ENCODE data around the gene NXF2B.
"Not testable (repeated sequence)": the region's sequence is repeated elsewhere in the genome, so short reads cannot be mapped to it uniquely, and the experiment has no call there.

Gene NXF2B

GRCh38 chrX:102439908-102440307 is at the start of gene NXF2B:
TSS of gene NXF2B (minus strand) at chrX:102440008. CDS start at chrX:102380036, 59,972 bp downstream.
- not testable (repeated sequence) for DNase-seq (ENCODE audit: low read depth)

DNA sequence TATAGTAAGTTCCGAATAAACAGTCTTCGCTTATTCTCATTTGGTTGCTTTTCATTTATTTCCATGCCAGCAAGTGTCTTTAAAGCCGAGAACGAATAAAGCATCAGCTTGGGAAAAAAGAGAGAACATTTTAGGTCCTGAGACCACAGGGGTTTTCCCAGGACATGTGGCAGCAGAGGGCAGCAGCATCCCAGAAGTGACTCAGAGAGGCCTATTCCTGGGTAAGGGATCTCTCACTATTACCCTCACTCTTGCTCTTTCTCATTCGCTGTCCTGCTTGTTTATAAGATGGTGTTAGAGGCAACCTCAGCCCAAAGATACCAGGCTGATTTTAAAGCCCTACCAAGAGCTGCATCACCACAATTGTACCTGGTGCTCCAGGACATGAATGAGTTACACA is 39.0 kb upstream of the NXF2B start:
- DNase-seq (ENCODE audit: low read depth), result not testable (repeated sequence)

DNA sequence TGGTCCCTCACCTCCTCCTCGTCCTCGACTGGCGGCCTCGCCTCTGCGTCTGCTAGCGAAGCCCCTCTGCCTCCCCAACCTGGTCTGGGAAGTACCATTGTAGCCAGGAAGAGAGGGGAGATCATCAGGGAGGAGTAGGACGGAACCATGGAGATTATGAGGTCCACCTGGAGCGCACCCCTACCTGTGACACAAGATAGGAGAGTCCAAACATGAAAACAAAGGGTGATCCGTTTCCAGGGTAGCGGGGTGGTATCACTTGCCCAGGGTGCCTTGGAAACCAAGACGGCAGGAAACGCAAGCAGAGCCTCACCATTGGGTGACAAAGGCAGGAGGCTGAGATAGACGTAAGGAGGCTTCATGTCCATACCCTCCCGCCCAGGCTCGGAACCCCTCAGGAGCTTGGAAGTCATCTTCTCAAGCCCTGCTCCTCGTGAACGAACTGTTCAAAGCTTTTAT is 32.0 kb upstream of the NXF2B start, which contains the start of gene TCP11X2:
Gene TCP11X2, minus strand, starts transcription at position 51 of the 459 bp plus-strand sequence.
- DNase-seq (ENCODE audit: low read depth), result not testable (repeated sequence)

- DNase-seq (ENCODE audit: low read depth), result not testable (repeated sequence)
These were observed 30.4 kb upstream of the NXF2B start for GRCh38 chrX:102470215-102470614.

DNA sequence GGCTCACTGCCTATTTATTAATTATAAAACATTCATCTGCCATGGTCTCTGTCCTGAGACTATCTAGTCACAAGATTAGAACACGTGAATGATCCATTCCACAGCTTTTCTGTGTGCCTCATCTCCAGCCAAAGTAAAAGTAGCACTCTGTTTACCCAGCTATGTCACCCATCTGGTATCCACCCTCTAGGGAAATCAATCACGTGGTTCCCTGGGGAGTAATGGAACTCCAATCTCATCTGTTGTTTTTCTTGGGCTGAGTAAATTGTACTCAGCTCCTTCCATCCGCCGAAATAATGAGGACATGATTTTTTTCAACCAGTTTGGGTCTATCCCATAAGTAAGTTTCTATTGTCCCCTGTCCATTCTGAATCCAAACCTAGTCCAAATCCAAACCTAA is 18.8 kb upstream of the NXF2B start:
- not testable (repeated sequence) for DNase-seq (ENCODE audit: low read depth)

GRCh38 chrX:102414493-102414892 is 25.3 kb downstream of the NXF2B start:
- not testable (repeated sequence) for DNase-seq (ENCODE audit: low read depth)

DNA sequence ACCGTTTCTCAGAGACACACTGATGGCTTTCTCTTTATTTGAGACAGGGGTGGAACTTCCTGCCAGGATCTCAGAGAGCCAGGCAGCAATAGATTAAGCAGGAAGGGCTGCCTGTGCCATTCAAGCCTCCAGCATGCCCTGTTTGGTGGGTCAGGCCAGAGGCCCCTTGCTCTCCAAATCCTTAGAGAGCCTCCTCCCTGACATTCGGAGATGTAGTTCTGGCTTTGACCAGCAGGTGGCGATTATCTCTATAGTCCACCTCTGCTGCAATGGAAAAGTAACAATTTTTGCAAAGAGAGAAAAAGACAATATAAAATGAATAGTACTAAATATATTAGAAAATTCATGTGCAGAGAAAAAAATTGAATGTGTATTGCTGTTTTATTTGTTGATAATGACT is 93.9 kb downstream of the NXF2B start:
- peak; percentile 63 for DNase-seq (ENCODE audit: low read depth)

DNA sequence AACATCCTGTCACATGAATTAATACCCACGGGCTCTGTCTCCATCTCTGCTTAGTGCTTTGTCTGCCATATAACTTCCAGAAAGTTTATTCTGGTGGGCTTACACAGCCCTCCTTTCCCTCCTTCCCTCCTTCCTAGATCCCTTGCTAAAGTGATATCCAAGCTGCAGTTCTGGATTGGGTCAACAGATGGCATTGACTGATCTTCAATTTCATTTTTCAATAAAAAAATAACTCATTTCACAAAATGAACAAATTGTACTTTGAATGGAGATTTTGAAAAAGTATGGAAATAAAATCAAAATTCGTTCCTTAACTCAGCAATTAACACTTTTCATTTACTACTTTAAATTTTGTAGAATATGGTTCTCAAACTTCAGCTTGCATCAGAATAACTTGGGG is 97.9 kb downstream of the NXF2B start:
- no peak for DNase-seq (ENCODE audit: low read depth)

DNA sequence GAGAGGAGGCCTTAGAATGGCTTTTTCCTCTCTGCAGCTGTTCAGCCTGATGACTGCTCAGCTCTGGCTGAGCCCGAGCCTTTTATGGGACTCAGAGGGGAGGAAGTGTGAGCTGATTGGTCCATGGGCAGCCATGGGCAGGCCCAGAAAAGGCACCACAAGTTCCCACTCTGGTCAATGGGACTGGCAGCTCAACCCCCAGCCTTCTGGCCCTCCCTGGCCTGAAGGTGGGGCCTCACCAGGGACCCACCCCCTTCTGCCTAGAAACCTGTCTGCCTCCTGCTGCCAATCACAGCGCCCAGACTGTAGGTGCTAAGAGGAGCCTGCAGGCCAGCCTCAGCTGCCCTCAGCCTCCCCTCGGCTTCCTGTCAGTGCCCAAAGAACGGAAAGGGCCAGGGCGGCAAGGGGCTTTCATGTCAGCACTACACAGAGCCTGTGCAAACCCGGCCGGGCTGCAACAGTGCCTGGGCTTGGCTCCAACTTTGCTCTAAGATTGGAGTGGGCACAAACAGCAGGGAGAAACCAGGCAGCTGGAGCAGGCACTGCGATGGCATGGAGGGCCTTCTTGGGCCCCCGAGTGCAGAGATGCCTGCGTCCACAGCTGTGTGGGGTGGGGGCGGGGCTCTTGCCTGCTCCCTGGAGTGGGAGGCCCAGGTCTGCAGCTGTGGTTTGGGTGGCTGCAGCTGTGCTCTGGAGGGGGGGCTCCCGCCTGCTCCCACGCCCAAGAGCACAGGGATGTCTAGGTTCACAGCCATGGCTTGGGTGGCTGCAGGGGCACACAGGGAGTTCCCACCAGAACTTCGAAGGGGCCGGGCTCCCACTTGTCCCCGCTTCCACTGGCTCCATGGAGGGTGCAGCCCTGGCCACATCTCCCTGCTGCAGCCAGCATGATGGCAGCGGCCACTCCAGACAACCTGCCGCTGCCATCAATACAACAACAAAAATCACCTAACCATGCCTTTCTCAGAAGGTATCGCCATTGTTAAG is 100.2 kb downstream of the NXF2B start:
- no peak for DNase-seq (ENCODE audit: low read depth)

GRCh38 chrX:102338162-102338561 is 101.6 kb downstream of the NXF2B start:
- no peak for DNase-seq (ENCODE audit: low read depth)
